Measurements from ENCODE around the gene ZEB1.

GRCh38 chr10:31456468-31456867, 137.5 kb downstream of the ZEB1 start:
- TF ChIP-seq, protein P1, sequence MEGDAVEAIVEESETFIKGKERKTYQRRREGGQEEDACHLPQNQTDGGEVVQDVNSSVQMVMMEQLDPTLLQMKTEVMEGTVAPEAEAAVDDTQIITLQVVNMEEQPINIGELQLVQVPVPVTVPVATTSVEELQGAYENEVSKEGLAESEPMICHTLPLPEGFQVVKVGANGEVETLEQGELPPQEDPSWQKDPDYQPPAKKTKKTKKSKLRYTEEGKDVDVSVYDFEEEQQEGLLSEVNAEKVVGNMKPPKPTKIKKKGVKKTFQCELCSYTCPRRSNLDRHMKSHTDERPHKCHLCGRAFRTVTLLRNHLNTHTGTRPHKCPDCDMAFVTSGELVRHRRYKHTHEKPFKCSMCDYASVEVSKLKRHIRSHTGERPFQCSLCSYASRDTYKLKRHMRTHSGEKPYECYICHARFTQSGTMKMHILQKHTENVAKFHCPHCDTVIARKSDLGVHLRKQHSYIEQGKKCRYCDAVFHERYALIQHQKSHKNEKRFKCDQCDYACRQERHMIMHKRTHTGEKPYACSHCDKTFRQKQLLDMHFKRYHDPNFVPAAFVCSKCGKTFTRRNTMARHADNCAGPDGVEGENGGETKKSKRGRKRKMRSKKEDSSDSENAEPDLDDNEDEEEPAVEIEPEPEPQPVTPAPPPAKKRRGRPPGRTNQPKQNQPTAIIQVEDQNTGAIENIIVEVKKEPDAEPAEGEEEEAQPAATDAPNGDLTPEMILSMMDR (conservative IDR thresholded peaks at IDR 0.05; ENCODE audit: low read length): no peak
- TF ChIP-seq EZH2phosphoT487 (IDR thresholded peaks at IDR 0.05; ENCODE audit: borderline replicate concordance): no peak
